ENCODE data around the gene CD63.

CD63 gene

GRCh38 chr12:55681142-55682077 lies 47.4 kb downstream of the CD63 start:
- TF ChIP-seq, protein P1, sequence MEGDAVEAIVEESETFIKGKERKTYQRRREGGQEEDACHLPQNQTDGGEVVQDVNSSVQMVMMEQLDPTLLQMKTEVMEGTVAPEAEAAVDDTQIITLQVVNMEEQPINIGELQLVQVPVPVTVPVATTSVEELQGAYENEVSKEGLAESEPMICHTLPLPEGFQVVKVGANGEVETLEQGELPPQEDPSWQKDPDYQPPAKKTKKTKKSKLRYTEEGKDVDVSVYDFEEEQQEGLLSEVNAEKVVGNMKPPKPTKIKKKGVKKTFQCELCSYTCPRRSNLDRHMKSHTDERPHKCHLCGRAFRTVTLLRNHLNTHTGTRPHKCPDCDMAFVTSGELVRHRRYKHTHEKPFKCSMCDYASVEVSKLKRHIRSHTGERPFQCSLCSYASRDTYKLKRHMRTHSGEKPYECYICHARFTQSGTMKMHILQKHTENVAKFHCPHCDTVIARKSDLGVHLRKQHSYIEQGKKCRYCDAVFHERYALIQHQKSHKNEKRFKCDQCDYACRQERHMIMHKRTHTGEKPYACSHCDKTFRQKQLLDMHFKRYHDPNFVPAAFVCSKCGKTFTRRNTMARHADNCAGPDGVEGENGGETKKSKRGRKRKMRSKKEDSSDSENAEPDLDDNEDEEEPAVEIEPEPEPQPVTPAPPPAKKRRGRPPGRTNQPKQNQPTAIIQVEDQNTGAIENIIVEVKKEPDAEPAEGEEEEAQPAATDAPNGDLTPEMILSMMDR (conservative IDR thresholded peaks at IDR 0.05) = no peak; the same call in 1 of the 2 replicates
- no peak for TF ChIP-seq ZFX (IDR thresholded peaks at IDR 0.05)
- H3K27ac ChIP-seq = no peak overlapping the region

GRCh38 chr12:55679691-55680090 lies 49.1 kb downstream of the CD63 start:
- TF ChIP-seq ZFX (IDR thresholded peaks at IDR 0.05) = no peak
- TF ChIP-seq, protein P1 (conservative IDR thresholded peaks at IDR 0.05) = no peak
- no peak overlapping the region for H3K27ac ChIP-seq

DNA sequence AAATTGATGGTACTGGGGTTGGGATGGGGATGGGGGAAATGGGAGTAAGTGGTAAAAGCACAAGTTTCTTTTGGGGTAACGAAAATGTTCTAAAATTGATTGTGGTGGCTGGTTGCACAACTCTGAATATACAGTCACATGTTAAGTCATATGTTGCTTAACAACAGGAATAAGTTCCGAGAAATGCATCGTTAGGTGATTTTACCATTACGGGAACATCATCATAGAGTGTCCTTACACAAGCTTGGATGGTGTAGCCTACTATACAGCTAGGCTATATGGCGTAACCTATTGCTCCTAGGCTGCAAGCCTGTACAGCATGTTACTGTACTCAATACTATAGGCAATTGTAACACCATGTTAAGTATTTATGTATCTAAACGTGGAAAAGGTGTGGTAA lies 52.1 kb downstream of the CD63 start:
- H3K27ac ChIP-seq = no peak overlapping the region

DNA sequence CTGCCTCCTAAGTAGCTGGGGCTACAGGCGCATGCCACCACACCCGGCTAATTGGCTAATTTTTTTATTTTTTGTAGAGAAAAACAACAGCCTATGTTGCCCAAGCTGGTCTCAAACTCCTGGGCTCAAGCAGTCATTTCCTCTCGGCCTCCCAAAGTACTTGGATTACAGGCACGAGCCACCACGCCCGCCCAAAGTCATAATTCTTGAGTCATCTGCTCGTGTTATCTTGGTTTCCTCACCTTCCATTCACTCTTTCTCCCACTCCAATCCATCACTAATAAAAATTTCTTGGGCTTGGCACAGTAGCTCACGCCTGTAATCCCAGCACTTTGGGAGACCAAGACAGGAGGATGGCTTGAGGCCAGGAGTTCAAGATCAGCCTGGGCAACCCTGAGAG lies 53.1 kb downstream of the CD63 start:
- H3K27ac ChIP-seq = no peak overlapping the region

More for the DNA sequence above, 52.1 kb downstream of the CD63 start:
- TF ChIP-seq, protein P1 (conservative IDR thresholded peaks at IDR 0.05) = no peak
- TF ChIP-seq ZFX (IDR thresholded peaks at IDR 0.05) = no peak

More for the DNA sequence above, 53.1 kb downstream of the CD63 start:
- TF ChIP-seq, protein P1 (conservative IDR thresholded peaks at IDR 0.05) = no peak
- TF ChIP-seq ZFX (IDR thresholded peaks at IDR 0.05) = no peak

Data from C4-2B (cell line).